CD14-positive monocyte (primary cell): ENCODE results near the gene PKIB. TPM values are rescaled to one million over a fixed set of nuclear protein-coding genes. Genes with fewer than 3 reads are reported as not detected.

Experiments used
- DNase-seq, 3 donors: peaks; one replicate each; pipeline ENCODE4 v3.0.0-alpha.2; 2011 to 2022
- H2AFZ ChIP-seq: 2 replicates; pipeline ENCODE4 v1.6.0; 2012; ENCODE audit warnings: mild to moderate bottlenecking, low read depth, low read length, inconsistent platforms; ENCODE audit not compliant: insufficient read depth, poor library complexity, severe bottlenecking
- H3K27ac ChIP-seq, 2 donors: 1 replicate in 1 of 2; 2 replicates in 1 of 2; pipeline ENCODE4 v1.5.1; 2012 to 2013; ENCODE audit warnings: low read length in 2 of 2, control low read depth in 1 of 2, inconsistent platforms in 1 of 2, low read depth in 1 of 2, mild to moderate bottlenecking in 1 of 2
- H3K27me3 ChIP-seq, 2 donors: one replicate each; pipeline versions ENCODE4 v1.6.0 to v1.6.1; 2011 to 2013; ENCODE audit warnings: low read length in 2 of 2; ENCODE audit not compliant: control insufficient read depth in 2 of 2, insufficient read depth in 2 of 2
- H3K36me3 ChIP-seq, 2 donors: replicated peaks in 1 of 2; 1 replicate in 1 of 2; 2 replicates in 1 of 2; pipeline versions ENCODE4 v1.5.1 to v1.6.1; 2012 to 2013; ENCODE audit warnings: low read length in 2 of 2, control low read depth in 1 of 2, inconsistent platforms in 1 of 2, mild to moderate bottlenecking in 1 of 2; ENCODE audit not compliant: insufficient read depth in 2 of 2, control insufficient read depth in 1 of 2
- H3K4me1 ChIP-seq, 2 donors: 1 replicate in 1 of 2; 2 replicates in 1 of 2; pipeline versions ENCODE4 v1.5.1 to v1.6.1; 2012 to 2013; ENCODE audit warnings: low read length in 2 of 2, control low read depth in 1 of 2, inconsistent platforms in 1 of 2, mild to moderate bottlenecking in 1 of 2, moderate library complexity in 1 of 2; ENCODE audit not compliant: insufficient read depth in 2 of 2, control insufficient read depth in 1 of 2
- H3K4me2 ChIP-seq: replicated peaks from 2 replicates; pipeline ENCODE3; 2012; ENCODE audit warnings: low read length, moderate library complexity, mild to moderate bottlenecking; ENCODE audit not compliant: poor library complexity, severe bottlenecking; ENCODE audit errors: extremely low read depth
- H3K4me3 ChIP-seq, 3 experiments: fragments of 200-600 bp in 1 of 3; sonication (generic) in 1 of 3; replicated peaks in 1 of 3; 1 replicate in 2 of 3; 2 replicates in 1 of 3; pipeline ENCODE4 v1.5.1; 2011 to 2013; ENCODE audit warnings: low read length in 3 of 3, mild to moderate bottlenecking in 3 of 3, control low read depth in 2 of 3, low read depth in 2 of 3, inconsistent platforms in 1 of 3, moderate library complexity in 1 of 3
- H3K79me2 ChIP-seq: 2 replicates; pipeline ENCODE4 v1.6.0; 2012; ENCODE audit warnings: mild to moderate bottlenecking, control low read depth, inconsistent platforms, low read length, moderate library complexity; ENCODE audit not compliant: insufficient read depth
- H3K9ac ChIP-seq: 2 replicates; pipeline ENCODE4 v1.6.0; 2017; ENCODE audit warnings: low read length, mild to moderate bottlenecking; ENCODE audit not compliant: insufficient read depth, poor library complexity, severe bottlenecking
- H3K9me3 ChIP-seq, 2 donors: replicated peaks in 1 of 2; 1 replicate in 1 of 2; 2 replicates in 1 of 2; pipeline versions ENCODE4 v1.5.1 to v1.6.1; 2012 to 2013; ENCODE audit warnings: low read length in 2 of 2, control low read depth in 1 of 2; ENCODE audit not compliant: control insufficient read depth in 1 of 2, insufficient read depth in 1 of 2
- H4K20me1 ChIP-seq: 2 replicates; pipeline ENCODE4 v1.6.0; 2012; ENCODE audit warnings: mild to moderate bottlenecking, low read length, control low read depth, moderate library complexity; ENCODE audit not compliant: insufficient read depth
- H3K27ac Mint-ChIP-seq, 7 donors: one replicate each; pipeline ENCODE4 v1.8.0; 2020; ENCODE audit warnings: mild to moderate bottlenecking in 7 of 7, mixed read lengths in 7 of 7, moderate library complexity in 6 of 7, inconsistent platforms in 2 of 7
- H3K27me3 Mint-ChIP-seq, 3 donors: one replicate each; pipeline ENCODE4 v1.8.0; 2021 to 2022; ENCODE audit warnings: low read depth in 3 of 3, mild to moderate bottlenecking in 3 of 3, mixed read lengths in 3 of 3, moderate library complexity in 3 of 3, inconsistent platforms in 1 of 3
- H3K36me3 Mint-ChIP-seq, 2 donors: one replicate each; pipeline ENCODE4 v1.8.0; 2020; ENCODE audit warnings: mixed read lengths in 2 of 2, inconsistent platforms in 1 of 2, mild to moderate bottlenecking in 1 of 2
- H3K4me1 Mint-ChIP-seq: one replicate; pipeline ENCODE4 v1.8.0; 2020; ENCODE audit warnings: mild to moderate bottlenecking, mixed read lengths
- H3K4me3 Mint-ChIP-seq, 2 donors: one replicate each; pipeline ENCODE4 v1.8.0; 2020; ENCODE audit warnings: mild to moderate bottlenecking in 2 of 2, mixed read lengths in 2 of 2, moderate library complexity in 1 of 2
- H3K9me3 Mint-ChIP-seq, 7 donors: one replicate each; pipeline ENCODE4 v1.8.0; 2020 to 2022; ENCODE audit warnings: mixed read lengths in 7 of 7, mild to moderate bottlenecking in 6 of 7, moderate library complexity in 6 of 7, inconsistent platforms in 2 of 7
- CTCF ChIP-seq: fragments of 200-600 bp; IDR thresholded peaks from one replicate; pipeline ENCODE4 v1.8.0; 2022; ENCODE audit warnings: antibody characterized with exemption, mild to moderate bottlenecking
- WGBS: methylation state at CpG from one replicate; pipeline ENCODE4 v1.1.5; 2013; ENCODE audit warnings: missing lambda C conversion rate; ENCODE audit not compliant: insufficient coverage; 5-methylcytosine and 5-hydroxymethylcytosine counted together
- intact Hi-C, 2 donors: fragments of 100-400 bp; cut with micrococcal nuclease; formaldehyde crosslinking; loops; one replicate each; pipeline versions ENCODE4 v1.15.0 to v1.15.1; 2023
- polyA plus RNA-seq, 3 donors: library from polyadenylated mRNA; depleted of rRNA in 1 of 3; unstranded in 2 of 3; stranded (reverse) in 1 of 3; fragments of 300-500 nt in 2 of 3; fragments of >200 nt in 1 of 3; fragmentation: Illumina TruSeq in 2 of 3; gene quantifications; 1 replicate in 2 of 3; 2 replicates in 1 of 3; pipeline ENCODE4 v1.2.3, GENCODE V29; 2012 to 2021

PKIB gene
- polyA plus RNA-seq, 3 donors, result 1.3 to 2.0 (median 1.4) TPM

GRCh38 chr6:122755901-122756300 lies 145.7 kb downstream of the PKIB start:
- Mint-ChIP-seq H3K4me1 (peaks cover 49% of the 10 kb centered on the region), H3K36me3 (no peaks in the 10 kb centered on the region), H3K27ac (no peak overlapping the region), H3K4me3 (no peak overlapping the region), H3K9me3 (peaks cover 0 to 8% (median 0%) of the 10 kb centered on the region in 7 donors), H3K27me3 (peaks cover 0 to 2% (median 0%) of the 10 kb centered on the region in 3 donors)
- 92% methylated on average over 7 of the region's 9 CpGs for WGBS
- H3K79me2 ChIP-seq, result no peaks in the 10 kb centered on the region
- no peaks in the 10 kb centered on the region for H3K9me3 ChIP-seq
- no peaks in the 10 kb centered on the region for H3K36me3 ChIP-seq
- H2AFZ ChIP-seq, result no peak overlapping the region
- H3K9ac ChIP-seq, result no peak overlapping the region
- no peaks in the 10 kb centered on the region for H4K20me1 ChIP-seq
- no peak overlapping the region for H3K4me3 ChIP-seq
- TF ChIP-seq CTCF, result no peak
- no peak for DNase-seq
- H3K27ac ChIP-seq, result no peak overlapping the region
- H3K4me2 ChIP-seq, result no peak overlapping the region
- H3K27me3 ChIP-seq, result no peaks in the 10 kb centered on the region
- intact Hi-C loops, result no loop called here
- H3K4me1 ChIP-seq, result peaks cover 54 to 60% of the 10 kb centered on the region in 2 donors

DNA sequence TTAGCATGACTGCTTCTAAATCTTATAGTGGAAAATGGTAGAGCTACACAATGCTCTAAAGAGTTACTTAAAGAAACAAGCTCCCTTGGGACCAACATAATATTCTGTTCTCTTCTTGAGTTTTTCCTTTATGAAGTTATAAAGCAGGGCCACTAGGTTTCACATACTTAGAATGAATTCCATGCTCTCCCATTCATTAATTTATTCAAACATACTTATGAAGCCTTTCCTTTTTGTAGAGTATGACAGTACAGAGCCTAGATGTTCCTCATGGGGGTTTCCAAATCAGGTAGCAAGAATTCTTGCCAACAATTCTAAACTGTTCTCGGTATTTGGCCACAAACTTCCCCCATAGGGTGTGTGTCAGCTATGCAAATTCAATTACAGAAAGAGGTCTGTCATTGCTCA lies 148.7 kb downstream of the PKIB start:
- no peak overlapping the region for H3K9ac ChIP-seq
- peaks cover 0 to 2% (median 0%) of the 10 kb centered on the region in 3 donors for H3K27me3 Mint-ChIP-seq
- H3K79me2 ChIP-seq, result no peaks in the 10 kb centered on the region
- H3K27ac ChIP-seq, result peak overlapping the region in 1 of 2 donors; percentile 79
- H3K27ac Mint-ChIP-seq, result peak overlapping the region; percentile 58 to 91 (median 85)
- H3K27me3 ChIP-seq, result no peaks in the 10 kb centered on the region
- intact Hi-C loops, result no loop called here
- peak overlapping the region; percentile 14 for H3K4me2 ChIP-seq
- no peak for TF ChIP-seq CTCF
- H3K36me3 Mint-ChIP-seq, result no peaks in the 10 kb centered on the region
- no peak overlapping the region for H3K4me3 Mint-ChIP-seq
- H3K36me3 ChIP-seq, result no peaks in the 10 kb centered on the region
- peaks cover 25 to 30% of the 10 kb centered on the region in 2 donors for H3K4me1 ChIP-seq
- H3K4me1 Mint-ChIP-seq, result peaks cover 28% of the 10 kb centered on the region
- no peak overlapping the region for H3K4me3 ChIP-seq
- H2AFZ ChIP-seq, result no peak overlapping the region
- no CpG with 5 or more reads among the region's 1 CpG for WGBS
- peak; percentile 72 to 91 (median 76) for DNase-seq
- no peaks in the 10 kb centered on the region for H3K9me3 ChIP-seq
- H4K20me1 ChIP-seq, result no peaks in the 10 kb centered on the region
- peaks cover 0 to 8% (median 0%) of the 10 kb centered on the region in 7 donors for H3K9me3 Mint-ChIP-seq
